Caco-2 (cell line): ENCODE data around the gene FBXW4. TPM values are rescaled to one million over a fixed set of nuclear protein-coding genes. Genes with fewer than 3 reads are reported as not detected.

ENCODE experiments used
- BruUV-seq: library from RNA; stranded (reverse); fragments of 400-500 nt; replicated peaks from 2 replicates; lab custom pipeline; 2021; lab: Mats Ljungman, UMichigan
- CTCF ChIA-PET: fragments of 300-600 bp; sonication (Branson Sonifier 250); formaldehyde crosslinking; loops from one replicate; lab custom pipeline; 2022; ENCODE audit warnings: antibody characterized with exemption; lab: Charles Lee
- POLR2A ChIA-PET: fragments of 300-600 bp; sonication (Branson Sonifier 250); formaldehyde crosslinking; loops from one replicate; lab custom pipeline; 2022; ENCODE audit warnings: antibody characterized with exemption; lab: Charles Lee
- DNase-seq, 2 experiments: peaks; one replicate each; pipeline versions ENCODE4 v3.0.0 to v3.0.0-alpha.2; 2020 to 2022
- H3K27me3 ChIP-seq: replicated peaks from 2 replicates; pipeline ENCODE4 v1.6.0; 2011; ENCODE audit warnings: low read length; ENCODE audit not compliant: control insufficient read depth, insufficient read depth
- H3K36me3 ChIP-seq: 2 replicates; pipeline ENCODE4 v1.5.1; 2011; ENCODE audit warnings: low read length; ENCODE audit not compliant: control insufficient read depth, insufficient read depth
- H3K4me1 ChIP-seq: fragments of 250-450 bp; sonication (Bioruptor Pico); 2 replicates; pipeline ENCODE4 v1.5.1; 2020; ENCODE audit warnings: mild to moderate bottlenecking
- H3K4me3 ChIP-seq: 2 replicates; pipeline ENCODE4 v1.5.1; 2011; ENCODE audit warnings: low read depth, mild to moderate bottlenecking, control low read depth, low read length
- H3K9me3 ChIP-seq: fragments of 250-450 bp; sonication (Bioruptor Pico); 2 replicates; pipeline ENCODE4 v1.5.1; 2020; ENCODE audit warnings: mild to moderate bottlenecking, moderate library complexity
- H3K27ac Mint-ChIP-seq: one replicate; pipeline ENCODE4 v1.8.0; 2022; ENCODE audit warnings: mixed read lengths; ENCODE audit not compliant: unreplicated experiment
- H3K27me3 Mint-ChIP-seq: one replicate; pipeline ENCODE4 v1.8.0; 2022; ENCODE audit warnings: mixed read lengths; ENCODE audit not compliant: insufficient read depth, unreplicated experiment
- H3K36me3 Mint-ChIP-seq: one replicate; pipeline ENCODE4 v1.8.0; 2022; ENCODE audit warnings: mild to moderate bottlenecking, mixed read lengths; ENCODE audit not compliant: insufficient read depth, unreplicated experiment
- H3K4me1 Mint-ChIP-seq: one replicate; pipeline ENCODE4 v1.8.0; 2022; ENCODE audit warnings: low read depth, mixed read lengths; ENCODE audit not compliant: unreplicated experiment
- H3K4me3 Mint-ChIP-seq: one replicate; pipeline ENCODE4 v1.8.0; 2022; ENCODE audit warnings: mild to moderate bottlenecking, moderate library complexity, mixed read lengths; ENCODE audit not compliant: unreplicated experiment
- H3K9me3 Mint-ChIP-seq: one replicate; pipeline ENCODE4 v1.8.0; 2022; ENCODE audit warnings: mixed read lengths; ENCODE audit not compliant: unreplicated experiment
- CTCF ChIP-seq, 2 experiments: fragments of 200-600 bp in 1 of 2; IDR thresholded peaks; 1 replicate in 1 of 2; 2 replicates in 1 of 2; pipeline versions ENCODE4 v1.5.1 to v1.8.0; 2011 to 2022; ENCODE audit warnings: antibody characterized with exemption in 1 of 2, control low read depth in 1 of 2, inconsistent platforms in 1 of 2, low read depth in 1 of 2, low read length in 1 of 2, mild to moderate bottlenecking in 1 of 2, moderate library complexity in 1 of 2; ENCODE audit not compliant: insufficient read depth in 1 of 2, severe bottlenecking in 1 of 2, unreplicated experiment in 1 of 2
- intact Hi-C: fragments of 100-400 bp; cut with micrococcal nuclease; formaldehyde crosslinking; loops from one replicate; pipeline ENCODE4 v1.10.0; 2022; ENCODE audit not compliant: unreplicated experiment
- total RNA-seq: library from RNA; stranded (reverse); gene quantifications from 2 replicates; pipeline ENCODE4 v1.2.3, GENCODE V29; 2022

The FBXW4 gene
- total RNA-seq, 1 experiment from 2014 or later, result 44.0 TPM

GRCh38 chr10:101569622-101570427 is 125.1 kb downstream of the FBXW4 start:
- intact Hi-C loops, result loop anchor here (1.0 to 5.0 kb wide), 6 partner anchors 33 to 357 kb away; no protein-coding TSS in a partner anchor
- no peaks in the 10 kb centered on the region for H3K9me3 ChIP-seq
- TF ChIP-seq CTCF (IDR thresholded peaks at IDR 0.05; ENCODE audit: insufficient read depth in 1 of 2, low read depth in 1 of 2, low read length in 1 of 2, severe bottlenecking in 1 of 2, unreplicated experiment in 1 of 2), result peak; percentile 81 to 96
- DNase-seq, result peak; percentile 66 to 84
- Mint-ChIP-seq H3K4me3 (peak overlapping the region; percentile 81), H3K4me1 (no peaks in the 10 kb centered on the region), H3K36me3 (peaks cover 8% of the 10 kb centered on the region), H3K27ac (no peak overlapping the region), H3K27me3 (peaks cover 7% of the 10 kb centered on the region), H3K9me3 (no peaks in the 10 kb centered on the region)
- peaks cover 6% of the 10 kb centered on the region; the same call in 1 of the 2 replicates for H3K4me1 ChIP-seq
- BruUV-seq, result no TSS peak
- ChIA-PET POLR2A (no interaction called here), CTCF (interaction anchor here (0.6 to 2.8 kb wide), 14 partner anchors 18 to 1524 kb away, joined by 3 to 21 read pairs (median 6); partner anchors contain the start of genes DPCD and POLL)
- no peaks in the 10 kb centered on the region for H3K36me3 ChIP-seq
- peak overlapping the region; percentile 58 for H3K4me3 ChIP-seq
- H3K27me3 ChIP-seq, result no peaks in the 10 kb centered on the region

- Mint-ChIP-seq H3K27me3 (peaks cover 7% of the 10 kb centered on the region), H3K4me1 (no peaks in the 10 kb centered on the region), H3K27ac (no peak overlapping the region), H3K4me3 (peak overlapping the region; percentile 81), H3K9me3 (no peaks in the 10 kb centered on the region), H3K36me3 (peaks cover 8% of the 10 kb centered on the region)
- Histone ChIP-seq H3K27me3 (no peaks in the 10 kb centered on the region), H3K9me3 (no peaks in the 10 kb centered on the region), H3K4me3 (no peak overlapping the region), H3K36me3 (no peaks in the 10 kb centered on the region), H3K4me1 (peaks cover 6% of the 10 kb centered on the region; the same call in 1 of the 2 replicates)
- intact Hi-C loops, result no loop called here
- DNase-seq, result no peak
- TF ChIP-seq CTCF (IDR thresholded peaks at IDR 0.05; ENCODE audit: insufficient read depth in 1 of 2, low read depth in 1 of 2, low read length in 1 of 2, severe bottlenecking in 1 of 2, unreplicated experiment in 1 of 2), result no peak
- ChIA-PET POLR2A (no interaction called here), CTCF (interaction anchor here (0.6 to 2.8 kb wide), 10 partner anchors 19 to 355 kb away, joined by 3 to 21 read pairs (median 8); partner anchors contain the start of genes DPCD and POLL)
- no TSS peak for BruUV-seq
Measured at GRCh38 chr10:101569323-101569621, 125.7 kb downstream of the FBXW4 start.

GRCh38 chr10:101568054-101568745 is 126.8 kb downstream of the FBXW4 start:
- Histone ChIP-seq H3K36me3 (no peaks in the 10 kb centered on the region), H3K9me3 (no peaks in the 10 kb centered on the region), H3K27me3 (no peaks in the 10 kb centered on the region), H3K4me1 (peaks cover 6% of the 10 kb centered on the region; the same call in 1 of the 2 replicates), H3K4me3 (no peak overlapping the region)
- POLR2A ChIA-PET, result no interaction called here
- no peak overlapping the region for H3K27ac Mint-ChIP-seq
- intact Hi-C loops, result no loop called here
- H3K9me3 Mint-ChIP-seq, result no peaks in the 10 kb centered on the region
- TF ChIP-seq CTCF (IDR thresholded peaks at IDR 0.05; ENCODE audit: insufficient read depth in 1 of 2, low read depth in 1 of 2, low read length in 1 of 2, severe bottlenecking in 1 of 2, unreplicated experiment in 1 of 2), result no peak
- peaks cover 7% of the 10 kb centered on the region for H3K27me3 Mint-ChIP-seq
- no TSS peak for BruUV-seq
- no peak overlapping the region for H3K4me3 Mint-ChIP-seq
- CTCF ChIA-PET, result interaction anchor here (0.6 to 0.9 kb wide), 2 partner anchors 73 to 124 kb away, joined by 3 to 8 read pairs; no protein-coding TSS in a partner anchor
- DNase-seq, result no peak
- peaks cover 8% of the 10 kb centered on the region for H3K36me3 Mint-ChIP-seq
- H3K4me1 Mint-ChIP-seq, result no peaks in the 10 kb centered on the region
